Activated B cell treated with CpG ODN at 0.5 μM for 24 hours (primary cell): ENCODE data around the gene GPR42. TPM values are rescaled to one million over a fixed set of nuclear protein-coding genes. Genes with fewer than 3 reads are reported as not detected.

Source experiments
- ATAC-seq: fragments of 200-7000 bp; cut with Tn5 transposase; one replicate; pipeline ENCODE4 v1.10.0; 2021; ENCODE audit warnings: low read depth, mild to moderate bottlenecking, moderate library complexity
- CTCF ChIA-PET: fragments of 350-600 bp; sonication (Branson Sonifier 250); formaldehyde crosslinking; loops from one replicate; lab custom pipeline; 2021; ENCODE audit warnings: antibody characterized with exemption; lab: Charles Lee
- POLR2A ChIA-PET: fragments of 350-600 bp; sonication (Branson Sonifier 250); formaldehyde crosslinking; loops from one replicate; lab custom pipeline; 2021; ENCODE audit warnings: antibody characterized with exemption; lab: Charles Lee
- DNase-seq: peaks from one replicate; pipeline ENCODE4 v3.0.0; 2022
- H3K27ac Mint-ChIP-seq: one replicate; pipeline ENCODE4 v1.8.0; 2020; ENCODE audit warnings: mixed read lengths
- H3K27me3 Mint-ChIP-seq: one replicate; pipeline ENCODE4 v1.8.0; 2021; ENCODE audit warnings: mixed read lengths
- H3K36me3 Mint-ChIP-seq: one replicate; pipeline ENCODE4 v1.8.0; 2021; ENCODE audit warnings: low read depth, mixed read lengths
- H3K4me1 Mint-ChIP-seq: one replicate; pipeline ENCODE4 v1.8.0; 2021; ENCODE audit warnings: mixed read lengths
- H3K4me3 Mint-ChIP-seq: one replicate; pipeline ENCODE4 v1.8.0; 2020; ENCODE audit warnings: mild to moderate bottlenecking, mixed read lengths
- H3K9me3 Mint-ChIP-seq: one replicate; pipeline ENCODE4 v1.8.0; 2020; ENCODE audit warnings: mixed read lengths
- intact Hi-C: fragments of 100-400 bp; cut with micrococcal nuclease; formaldehyde crosslinking; loops from one replicate; pipeline ENCODE4 v1.15.1; 2024
- total RNA-seq: library from RNA; stranded (reverse); gene quantifications from 2 replicates; pipeline ENCODE4 v1.2.3, GENCODE V29; 2022
- TF ChIP-seq, protein P1 (sequence below): fragments of 200-600 bp; IDR thresholded peaks from one replicate; pipeline ENCODE4 v1.8.0; 2022; ENCODE audit warnings: antibody characterized with exemption, mild to moderate bottlenecking

The GPR42 gene
- total RNA-seq, 1 donor from 2014 or later: not detected

DNA sequence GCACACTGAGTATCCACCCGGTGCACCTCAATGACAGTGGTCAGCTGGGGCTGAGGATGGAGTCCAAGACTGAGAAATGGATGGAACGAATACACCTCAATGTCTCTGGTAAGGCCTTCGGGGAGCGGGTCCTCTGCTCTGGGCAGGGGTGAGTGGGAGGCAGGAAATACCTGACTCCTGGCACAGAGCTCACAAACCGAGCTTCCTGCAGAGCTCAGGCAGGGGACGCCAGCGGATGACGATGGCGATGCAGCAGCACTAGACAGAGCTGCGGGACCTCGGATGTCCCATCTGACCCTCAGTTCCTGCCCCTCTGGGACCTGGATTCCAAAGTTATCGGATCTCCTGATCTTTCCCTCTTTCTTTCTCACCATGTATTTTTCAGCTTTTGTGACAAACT, 38.1 kb upstream of the GPR42 start:
- POLR2A ChIA-PET: interaction anchor here (0.5 to 17.7 kb wide), 14 partner anchors 9 to 568 kb away, joined by 3 to 645 read pairs (median 12); partner anchors contain the start of genes FFAR1, HAMP and USF2
- peaks cover 84% of the 10 kb centered on the region for H3K36me3 Mint-ChIP-seq
- peak; percentile 10 for ATAC-seq
- H3K27me3 Mint-ChIP-seq: no peaks in the 10 kb centered on the region
- CTCF ChIA-PET: interaction anchor here (0.8 to 4.5 kb wide), 8 partner anchors 9 to 139 kb away, joined by 3 to 37 read pairs (median 6); partner anchors contain the start of gene FFAR1
- TF ChIP-seq, protein P1, sequence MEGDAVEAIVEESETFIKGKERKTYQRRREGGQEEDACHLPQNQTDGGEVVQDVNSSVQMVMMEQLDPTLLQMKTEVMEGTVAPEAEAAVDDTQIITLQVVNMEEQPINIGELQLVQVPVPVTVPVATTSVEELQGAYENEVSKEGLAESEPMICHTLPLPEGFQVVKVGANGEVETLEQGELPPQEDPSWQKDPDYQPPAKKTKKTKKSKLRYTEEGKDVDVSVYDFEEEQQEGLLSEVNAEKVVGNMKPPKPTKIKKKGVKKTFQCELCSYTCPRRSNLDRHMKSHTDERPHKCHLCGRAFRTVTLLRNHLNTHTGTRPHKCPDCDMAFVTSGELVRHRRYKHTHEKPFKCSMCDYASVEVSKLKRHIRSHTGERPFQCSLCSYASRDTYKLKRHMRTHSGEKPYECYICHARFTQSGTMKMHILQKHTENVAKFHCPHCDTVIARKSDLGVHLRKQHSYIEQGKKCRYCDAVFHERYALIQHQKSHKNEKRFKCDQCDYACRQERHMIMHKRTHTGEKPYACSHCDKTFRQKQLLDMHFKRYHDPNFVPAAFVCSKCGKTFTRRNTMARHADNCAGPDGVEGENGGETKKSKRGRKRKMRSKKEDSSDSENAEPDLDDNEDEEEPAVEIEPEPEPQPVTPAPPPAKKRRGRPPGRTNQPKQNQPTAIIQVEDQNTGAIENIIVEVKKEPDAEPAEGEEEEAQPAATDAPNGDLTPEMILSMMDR: no peak
- peak overlapping the region; percentile 95 for H3K27ac Mint-ChIP-seq
- intact Hi-C loops: loop anchor here (5.0 to 10.0 kb wide), 2 partner anchors 36 to 572 kb away; partner anchors contain the start of genes HCST, NFKBID and TYROBP
- DNase-seq: no peak
- peaks cover 87% of the 10 kb centered on the region for H3K4me1 Mint-ChIP-seq
- H3K4me3 Mint-ChIP-seq: peak overlapping the region; percentile 90
- no peaks in the 10 kb centered on the region for H3K9me3 Mint-ChIP-seq

DNA sequence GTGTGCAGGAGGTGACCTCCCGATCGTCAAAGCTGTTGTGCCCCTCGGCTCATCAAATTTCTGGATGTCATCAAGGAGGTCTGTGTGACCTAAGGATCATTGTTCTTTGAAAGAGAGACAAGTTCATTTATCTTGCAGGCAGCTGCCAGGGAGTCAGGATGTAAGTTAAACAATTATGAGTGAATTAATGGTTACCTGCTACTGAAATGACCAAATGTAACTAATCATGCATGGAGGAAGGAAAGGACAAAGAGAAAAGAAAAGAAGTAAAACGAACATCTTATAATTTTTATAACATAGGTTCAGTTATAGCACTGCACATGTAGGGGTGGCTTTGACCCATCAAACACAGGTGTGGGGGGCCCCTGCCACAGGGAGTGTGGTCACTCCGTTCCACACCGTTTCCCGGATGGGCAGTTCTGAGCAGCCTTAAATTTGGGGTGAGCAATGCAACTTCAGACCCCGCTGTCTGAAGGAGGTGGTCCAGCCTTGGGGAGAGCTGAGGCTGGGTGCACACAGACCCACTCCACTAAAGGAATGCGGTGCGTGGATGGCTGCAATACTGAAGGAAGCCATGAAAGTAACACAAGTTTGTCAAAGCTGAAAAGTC, 36.6 kb upstream of the GPR42 start:
- H3K4me3 Mint-ChIP-seq: peak overlapping the region; percentile 90
- peak overlapping the region; percentile 95 for H3K27ac Mint-ChIP-seq
- TF ChIP-seq, protein P1: no peak
- H3K27me3 Mint-ChIP-seq: no peaks in the 10 kb centered on the region
- H3K9me3 Mint-ChIP-seq: no peaks in the 10 kb centered on the region
- no peak for DNase-seq
- H3K36me3 Mint-ChIP-seq: peaks cover 92% of the 10 kb centered on the region
- POLR2A ChIA-PET: interaction anchor here (0.6 to 17.7 kb wide), 12 partner anchors 8 to 408 kb away, joined by 3 to 645 read pairs (median 6); partner anchors contain the start of genes FFAR1, HAMP and USF2
- peaks cover 83% of the 10 kb centered on the region for H3K4me1 Mint-ChIP-seq
- no peak for ATAC-seq
- intact Hi-C loops: loop anchor here (5.0 to 10.0 kb wide), 2 partner anchors 37 to 571 kb away; partner anchors contain the start of genes HCST, NFKBID and TYROBP
- CTCF ChIA-PET: interaction anchor here (0.7 to 4.5 kb wide), 6 partner anchors 12 to 65 kb away, joined by 3 to 37 read pairs (median 4); partner anchors contain the start of gene FFAR1

DNA sequence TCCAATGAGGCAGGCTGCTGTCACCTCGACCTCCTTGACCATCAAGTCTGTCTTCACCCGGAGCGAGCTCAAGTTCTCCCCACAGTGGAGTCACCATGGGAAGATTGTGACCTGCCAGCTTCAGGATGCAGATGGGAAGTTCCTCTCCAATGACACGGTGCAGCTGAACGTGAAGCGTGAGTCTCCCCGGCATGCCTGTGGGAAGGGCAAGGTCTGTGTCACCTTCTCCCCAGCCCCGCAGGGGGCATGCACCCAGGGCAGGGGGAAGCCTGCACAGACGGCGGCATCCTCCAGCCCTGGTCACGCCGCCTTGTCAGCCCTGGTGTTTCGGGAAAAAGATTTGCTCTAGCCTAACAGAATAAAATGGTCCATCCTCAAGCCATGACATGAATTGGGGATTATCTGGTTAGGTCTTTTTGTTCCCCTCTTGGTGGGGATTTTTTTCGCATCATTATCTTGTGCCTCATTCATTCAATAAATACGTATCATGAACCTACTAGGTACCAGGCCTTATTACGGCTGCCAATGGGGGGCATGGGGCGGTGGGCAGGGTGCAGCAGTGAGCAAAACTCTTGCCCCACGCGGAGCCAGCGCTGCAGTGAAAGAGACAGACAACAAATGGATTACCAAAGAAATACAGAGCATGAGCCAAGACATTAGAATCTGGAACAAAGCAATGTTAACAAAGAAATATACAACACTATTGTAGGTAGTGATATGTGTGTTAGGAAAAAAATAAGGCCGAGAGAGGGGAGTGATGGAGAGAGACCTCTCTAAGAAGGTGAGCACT, 34.5 kb upstream of the GPR42 start:
- no peak for DNase-seq
- Mint-ChIP-seq H3K4me1 (peaks cover 85% of the 10 kb centered on the region), H3K27ac (peak overlapping the region; percentile 95), H3K9me3 (no peaks in the 10 kb centered on the region), H3K4me3 (peak overlapping the region; percentile 61), H3K36me3 (peaks cover 95% of the 10 kb centered on the region), H3K27me3 (no peaks in the 10 kb centered on the region)
- TF ChIP-seq, protein P1: no peak
- ATAC-seq: no peak
- intact Hi-C loops: loop anchor here (10.0 kb wide), 1 partner anchor 568 kb away; the partner anchor contains the start of genes HCST, NFKBID and TYROBP
- POLR2A ChIA-PET: interaction anchor here (0.7 to 17.7 kb wide), 11 partner anchors 11 to 270 kb away, joined by 3 to 645 read pairs (median 3); partner anchors contain the start of gene FFAR1
- CTCF ChIA-PET: interaction anchor here (1.4 kb wide), 1 partner anchor 11 kb away, joined by 5 read pairs; the partner anchor contains the start of gene FFAR1

DNA sequence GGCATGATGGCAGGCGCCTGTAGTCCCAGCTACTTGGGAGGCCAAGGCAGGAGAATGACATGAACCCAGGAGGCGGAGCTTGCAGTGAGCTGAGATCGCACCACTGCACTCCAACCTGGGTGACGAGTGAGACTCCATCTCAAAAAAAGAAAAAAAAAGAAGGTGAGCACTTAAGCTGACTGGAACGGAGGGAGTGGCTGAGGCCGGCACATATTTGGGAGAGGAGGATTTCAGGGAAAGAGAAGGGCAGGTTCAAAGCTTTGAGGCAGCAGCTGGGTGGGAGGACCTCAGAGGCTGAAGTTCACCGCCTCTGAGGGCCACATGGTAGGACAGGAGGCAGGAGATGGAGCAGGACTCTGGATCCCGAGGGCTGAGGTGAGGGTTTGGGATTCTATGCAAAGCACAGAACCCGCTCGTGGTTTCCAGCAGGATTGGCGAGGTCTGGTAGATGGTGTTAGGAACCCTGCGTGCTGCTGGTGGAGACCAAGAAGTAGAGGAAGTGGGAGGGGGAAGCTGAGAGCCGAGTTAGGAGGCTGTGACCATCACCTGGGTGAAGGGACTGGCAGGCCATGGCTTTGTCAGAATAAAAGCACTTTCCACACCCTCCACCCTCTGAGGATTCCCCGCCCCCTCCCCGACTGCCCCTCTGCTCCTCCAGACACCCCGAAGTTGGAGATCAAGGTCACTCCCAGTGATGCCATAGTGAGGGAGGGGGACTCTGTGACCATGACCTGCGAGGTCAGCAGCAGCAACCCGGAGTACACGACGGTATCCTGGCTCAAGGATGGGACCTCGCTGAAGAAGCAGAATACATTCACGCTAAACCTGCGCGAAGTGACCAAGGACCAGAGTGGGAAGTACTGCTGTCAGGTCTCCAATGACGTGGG, 33.5 kb upstream of the GPR42 start:
- intact Hi-C loops: loop anchor here (1.0 to 10.0 kb wide), 2 partner anchors 10 to 567 kb away; partner anchors contain the start of genes FFAR1, HCST, NFKBID and TYROBP
- peak overlapping the region; percentile 95 for H3K27ac Mint-ChIP-seq
- no peaks in the 10 kb centered on the region for H3K9me3 Mint-ChIP-seq
- peak; percentile 47 for ATAC-seq
- DNase-seq: no peak
- POLR2A ChIA-PET: interaction anchor here (0.6 to 17.7 kb wide), 11 partner anchors 8 to 169 kb away, joined by 3 to 645 read pairs (median 5); partner anchors contain the start of genes CD22, FFAR1 and HAMP
- no peaks in the 10 kb centered on the region for H3K27me3 Mint-ChIP-seq
- CTCF ChIA-PET: interaction anchor here (0.8 to 1.4 kb wide), 2 partner anchors 10 to 158 kb away, joined by 3 to 5 read pairs; partner anchors contain the start of gene FFAR1
- peaks cover 95% of the 10 kb centered on the region for H3K36me3 Mint-ChIP-seq
- TF ChIP-seq, protein P1: no peak
- H3K4me3 Mint-ChIP-seq: peak overlapping the region; percentile 72
- H3K4me1 Mint-ChIP-seq: peaks cover 86% of the 10 kb centered on the region
